SHP77 treated with DMSO at 0.1 percent for 48 hours (cell line): ENCODE measurements around the gene KRTAP10-3.

Experiments used
- DNase-seq: peaks from one replicate; lab custom pipeline; 2025; lab: John Stamatoyannopoulos, UW

Gene KRTAP10-3

DNA sequence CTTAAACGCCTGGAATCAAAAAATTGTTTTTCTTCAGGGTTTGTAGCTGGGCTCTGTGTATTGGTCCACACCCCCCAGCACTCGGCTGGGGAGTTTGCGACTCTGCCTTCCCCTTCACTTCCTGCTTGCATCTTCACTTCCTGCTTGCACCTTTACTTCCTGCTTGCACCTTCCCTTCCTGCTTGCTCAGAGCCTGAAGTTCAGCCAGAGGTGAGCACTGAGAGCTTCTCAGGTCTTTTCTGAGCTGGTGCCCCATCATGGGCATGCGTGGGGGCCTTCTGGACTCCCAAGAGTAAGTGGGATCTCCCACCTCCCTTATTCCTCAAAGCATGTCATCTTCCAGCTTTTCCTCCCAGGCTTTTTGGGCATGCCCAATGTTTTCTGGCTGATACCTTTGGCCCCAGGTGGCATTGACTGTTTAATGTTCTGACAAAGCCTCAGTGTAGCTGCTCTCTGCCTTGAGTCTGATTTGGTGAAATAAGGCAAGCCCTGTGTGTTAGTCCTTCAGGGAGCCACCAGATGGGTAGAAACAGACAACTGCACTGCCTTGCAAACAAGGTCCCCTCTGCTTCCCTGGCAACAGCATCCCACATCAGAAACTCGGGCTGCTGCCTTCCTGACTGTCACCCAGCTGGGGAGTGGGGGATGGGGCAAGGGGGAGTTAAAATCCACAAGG lies 10.8 kb downstream of the KRTAP10-3 start:
- DNase-seq: no peak

DNA sequence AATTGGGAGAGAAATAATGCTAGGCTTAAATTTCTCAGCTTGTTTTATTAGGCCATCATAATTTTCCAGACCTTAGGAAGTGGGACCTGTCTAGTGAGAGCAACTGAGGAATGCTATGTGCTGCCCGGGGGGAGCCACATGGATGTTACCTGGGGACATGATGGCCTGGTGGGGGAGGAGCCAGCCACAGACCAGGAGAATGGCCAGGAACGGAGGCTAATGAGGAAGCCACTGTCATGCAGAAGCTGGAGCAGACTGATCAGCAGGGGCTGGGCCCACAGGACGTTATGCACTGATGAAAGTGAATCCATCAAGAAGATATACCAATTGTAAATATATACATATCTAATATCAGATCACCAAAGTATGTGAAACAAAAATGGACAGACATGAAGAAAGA lies 14.0 kb downstream of the KRTAP10-3 start:
- DNase-seq: no peak

DNA sequence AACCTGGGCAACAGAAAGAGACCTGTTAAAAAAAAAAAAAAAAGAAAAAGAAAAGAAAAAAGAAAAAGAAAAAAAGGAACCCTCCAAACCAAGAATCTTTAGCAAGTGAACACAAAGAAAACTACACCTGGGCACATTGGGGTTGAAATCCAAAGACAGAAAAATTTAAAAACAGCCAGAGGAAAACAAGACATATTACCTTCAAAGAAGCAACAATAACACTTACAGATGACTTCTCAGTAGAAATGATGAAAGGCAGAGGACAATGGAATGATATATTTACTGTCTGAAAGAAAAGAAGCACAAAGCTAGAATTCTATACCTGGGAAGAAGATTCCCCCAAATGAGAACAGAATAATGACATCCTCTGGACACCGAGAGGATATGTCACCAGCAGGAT lies 15.9 kb downstream of the KRTAP10-3 start:
- no peak for DNase-seq

DNA sequence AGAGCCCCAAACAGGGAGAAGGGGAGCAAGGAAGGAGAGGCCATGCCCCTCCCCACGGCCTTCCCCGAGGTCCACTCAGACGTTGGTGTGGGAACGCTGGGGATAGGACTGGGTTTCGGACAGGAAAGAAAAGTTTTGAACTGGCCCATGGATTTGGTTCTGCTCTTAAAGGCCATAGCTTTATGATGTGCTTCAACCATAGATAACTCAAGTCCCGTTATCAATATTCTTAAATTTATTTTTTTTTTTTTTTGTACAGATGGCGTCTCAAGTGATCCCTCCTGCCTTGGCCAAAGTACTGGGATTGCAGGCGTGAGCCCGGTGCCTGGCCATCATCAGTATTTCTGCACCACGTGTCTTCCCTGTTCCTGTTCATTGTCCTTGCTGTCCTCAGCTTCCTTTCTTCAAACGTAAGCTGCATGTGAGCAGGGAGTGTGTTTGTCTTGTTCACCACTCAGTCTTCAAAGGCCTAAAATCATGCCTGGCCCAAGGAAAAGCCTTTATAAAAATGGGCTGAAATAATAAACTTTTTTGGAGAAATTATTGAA lies 17.8 kb downstream of the KRTAP10-3 start:
- no peak for DNase-seq

DNA sequence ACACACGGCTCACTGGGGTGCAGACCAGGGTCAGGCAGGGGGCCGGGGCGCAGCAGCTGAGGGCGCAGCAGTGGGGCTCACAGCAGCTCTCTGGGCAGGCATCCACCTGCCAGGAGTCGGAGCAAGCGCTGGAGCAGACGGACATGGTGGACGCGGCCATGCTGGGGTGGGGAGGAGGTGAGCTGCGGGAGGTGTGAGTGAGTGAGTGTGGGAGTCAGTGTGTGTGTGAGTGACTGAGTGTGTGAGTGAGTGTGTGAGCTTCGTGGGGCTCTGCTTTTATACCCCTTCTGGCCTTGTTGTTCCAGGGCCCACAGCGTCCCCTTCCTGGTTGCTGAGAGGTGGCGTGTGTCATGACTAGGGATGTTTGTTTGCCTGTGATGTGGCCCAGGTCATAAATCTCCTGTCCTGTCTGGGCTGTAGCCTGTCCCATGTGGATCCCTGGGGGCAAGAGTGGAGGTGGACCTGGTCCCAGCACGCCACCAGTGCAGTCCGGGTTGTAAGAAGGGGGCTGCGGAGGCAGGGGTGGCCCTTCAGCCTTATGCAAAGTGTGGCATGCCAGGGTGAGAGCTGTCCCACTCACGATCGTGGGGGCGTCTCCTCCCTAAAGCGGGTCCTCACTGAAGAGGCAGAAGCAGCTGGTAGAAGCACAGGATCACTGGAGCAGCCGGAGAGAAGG lies 18.5 kb downstream of the KRTAP10-3 start, which contains the start of gene KRTAP10-1:
KRTAP10-1 (minus strand) TSS at position 205 of the 676 bp plus-strand sequence; CDS start at position 160, 45 bp downstream.
- DNase-seq: no peak

DNA sequence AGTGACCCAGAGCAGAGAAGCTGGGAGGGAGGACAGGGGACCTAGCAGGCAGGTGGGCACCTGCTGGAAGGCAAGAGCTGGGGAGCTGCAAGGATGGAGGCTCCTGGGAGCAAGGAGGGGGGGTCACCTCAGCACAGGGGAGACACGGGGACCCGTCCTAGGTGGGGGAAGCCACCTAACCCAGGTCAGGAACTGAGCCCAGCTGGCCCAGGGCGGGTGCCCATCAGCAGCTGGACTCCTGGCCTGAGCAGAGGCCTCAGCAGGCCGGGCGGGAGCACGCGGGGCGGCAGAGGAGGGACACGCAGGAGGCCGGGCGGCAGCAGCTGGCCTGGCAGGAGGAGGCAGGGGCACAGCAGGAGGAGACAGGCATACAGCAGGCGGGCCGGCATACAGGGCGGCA lies 19.5 kb downstream of the KRTAP10-3 start:
- DNase-seq: no peak

DNA sequence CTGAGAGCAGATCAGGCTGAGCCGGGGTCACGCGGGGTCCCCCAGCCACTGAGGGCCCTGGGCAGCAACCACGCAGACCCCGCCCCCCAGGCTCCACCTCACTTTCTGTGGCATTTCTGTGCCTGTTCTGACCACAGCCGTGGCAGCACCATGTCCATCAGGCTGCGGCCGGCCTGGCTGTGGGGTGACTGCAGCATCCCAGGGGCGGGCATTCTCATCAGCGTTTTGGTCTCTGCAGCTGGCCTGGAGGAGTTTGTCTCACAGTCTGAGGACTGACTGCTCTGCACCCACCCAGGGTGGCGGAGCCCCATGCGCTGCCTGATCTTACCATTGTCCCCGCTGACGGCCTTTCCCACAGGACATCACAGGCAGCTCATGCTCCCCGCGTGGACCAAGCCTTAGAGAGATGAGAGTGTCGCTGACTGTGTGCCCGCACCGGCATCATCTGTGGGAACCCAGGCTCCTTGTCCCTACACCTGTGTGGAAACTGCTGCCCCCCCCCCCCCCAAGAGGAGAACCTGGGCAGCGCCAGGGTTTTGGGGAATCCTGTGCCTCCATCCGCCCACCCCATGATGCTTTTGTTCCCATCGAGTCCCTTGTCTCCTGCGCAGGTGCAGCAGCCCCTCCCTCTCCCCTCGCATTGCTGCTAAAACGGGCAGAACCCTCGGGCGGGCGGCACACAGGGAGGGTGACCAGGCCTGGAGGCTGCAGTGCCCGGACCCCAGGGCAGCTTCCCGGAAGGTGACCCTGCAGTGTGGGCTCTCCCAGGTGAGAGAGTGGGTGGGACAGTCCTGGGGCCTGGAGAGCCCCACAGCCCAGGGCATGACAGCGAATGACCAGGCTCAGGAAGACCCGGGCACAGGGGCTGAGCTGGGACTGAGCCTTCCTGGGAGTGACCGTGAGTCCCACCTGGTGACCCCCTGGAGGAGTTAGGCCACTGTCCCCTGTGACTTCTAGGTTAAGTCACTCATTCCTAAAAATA lies 20.4 kb downstream of the KRTAP10-3 start:
- no peak for DNase-seq

DNA sequence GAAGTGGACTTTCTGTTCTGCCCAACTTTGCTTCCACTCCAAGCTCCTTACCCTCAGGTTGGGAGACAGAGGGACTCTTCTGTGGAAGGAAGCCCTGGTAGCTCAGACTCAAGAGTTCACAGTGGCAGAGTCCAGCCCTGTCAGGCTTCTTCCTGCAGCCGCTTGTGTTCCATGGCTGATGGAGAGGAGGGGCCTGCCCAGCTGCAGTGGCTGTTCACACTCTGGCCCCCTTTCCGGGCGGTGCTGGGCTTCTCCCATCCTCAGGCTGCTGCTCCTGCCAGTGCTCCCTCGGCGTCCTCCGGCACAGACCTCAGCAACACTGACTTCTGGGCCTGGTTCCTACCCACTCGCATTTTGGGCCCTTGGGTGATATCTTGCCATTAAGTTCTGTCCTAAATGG lies 22.6 kb downstream of the KRTAP10-3 start:
- no peak for DNase-seq

DNA sequence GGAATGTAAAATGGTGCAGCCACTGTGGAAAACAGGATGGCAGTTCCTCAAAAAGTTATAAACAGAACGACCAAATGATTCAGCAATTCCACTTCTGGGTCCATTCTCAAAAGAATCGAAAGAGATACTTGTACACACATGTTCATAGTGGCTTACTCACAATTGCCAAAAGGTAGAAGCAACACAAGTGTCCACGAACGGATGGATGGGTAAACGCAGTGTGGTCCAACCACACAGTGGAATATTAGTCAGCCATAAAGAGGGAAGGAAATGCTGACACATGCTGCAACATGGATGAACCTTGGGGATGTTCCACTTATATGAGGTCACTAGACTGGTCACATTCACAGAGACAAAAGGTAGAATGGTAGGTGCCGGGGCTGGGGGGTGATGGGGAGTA lies 23.9 kb downstream of the KRTAP10-3 start:
- DNase-seq: no peak

DNA sequence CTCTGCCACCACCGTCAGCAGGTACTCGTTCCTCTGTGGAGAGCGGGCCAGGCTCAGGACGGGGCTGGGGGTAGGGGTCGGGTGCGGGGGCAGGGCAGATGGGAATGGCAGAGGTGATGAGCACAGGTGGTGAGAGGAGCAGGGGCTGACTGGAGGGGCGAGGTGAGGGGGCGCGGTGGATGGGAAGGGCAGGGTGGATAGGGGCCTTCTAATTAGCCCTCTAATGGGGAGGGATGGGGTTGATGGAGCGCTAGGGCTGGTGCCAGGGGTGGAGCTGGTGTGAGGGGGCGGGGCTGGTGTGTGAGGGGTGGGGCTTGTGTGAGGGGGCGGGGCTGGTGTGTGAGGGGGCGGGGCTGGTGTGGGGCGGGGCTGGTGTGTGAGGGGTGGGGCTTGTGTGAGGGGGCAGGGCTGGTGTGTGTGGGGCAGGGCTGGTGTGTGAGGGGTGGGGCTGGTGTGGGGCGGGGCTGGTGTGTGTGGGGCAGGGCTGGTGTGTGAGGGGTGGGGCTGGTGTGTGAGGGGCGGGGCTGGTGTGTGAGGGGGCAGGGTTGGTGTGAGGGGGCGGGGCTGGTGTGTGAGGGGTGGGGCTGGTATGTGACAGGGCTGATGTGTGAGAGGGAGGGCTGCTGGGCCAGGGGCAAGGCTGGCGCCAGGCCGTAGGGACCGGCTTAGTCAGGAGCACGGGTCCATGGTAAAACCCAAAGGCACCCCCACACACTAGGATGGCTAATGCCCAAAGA lies 24.5 kb downstream of the KRTAP10-3 start:
- DNase-seq: no peak

DNA sequence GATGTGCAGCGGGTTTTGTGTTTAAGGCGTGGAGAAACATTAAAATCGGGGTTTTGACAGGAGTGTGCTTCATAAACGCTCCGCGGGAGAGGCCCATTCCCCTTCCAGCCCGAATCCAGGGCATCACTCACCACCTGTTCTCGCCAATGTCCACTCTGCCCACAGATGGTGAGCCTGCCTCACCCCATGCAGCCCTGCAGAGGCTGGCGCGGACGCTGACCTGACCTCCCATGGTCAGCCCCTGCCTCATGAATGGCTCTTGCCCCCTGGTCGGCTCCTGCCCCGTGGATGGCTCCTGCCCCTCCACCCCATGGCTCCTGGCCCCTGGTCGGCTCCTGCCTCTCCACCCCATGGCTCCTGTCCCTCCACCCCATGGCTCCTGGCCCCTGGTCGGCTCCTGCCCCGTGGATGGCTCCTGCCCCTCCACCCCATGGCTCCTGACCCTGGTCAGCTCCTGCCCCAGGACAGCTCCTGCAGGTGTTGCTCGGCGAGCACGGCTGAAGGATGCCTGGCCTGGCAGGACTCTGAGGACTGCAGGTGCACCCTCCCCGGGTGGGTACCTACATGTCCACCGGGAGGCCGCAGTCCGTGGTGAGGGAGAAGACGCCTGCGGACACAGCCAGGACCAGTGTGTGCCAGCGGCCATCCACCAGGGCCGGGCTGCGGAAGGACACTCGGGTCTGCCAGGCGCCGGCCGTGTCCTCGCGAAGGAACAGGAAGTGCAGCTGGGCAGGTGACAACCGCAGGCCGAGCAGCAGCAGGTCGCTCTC lies 25.3 kb downstream of the KRTAP10-3 start:
- DNase-seq: no peak

DNA sequence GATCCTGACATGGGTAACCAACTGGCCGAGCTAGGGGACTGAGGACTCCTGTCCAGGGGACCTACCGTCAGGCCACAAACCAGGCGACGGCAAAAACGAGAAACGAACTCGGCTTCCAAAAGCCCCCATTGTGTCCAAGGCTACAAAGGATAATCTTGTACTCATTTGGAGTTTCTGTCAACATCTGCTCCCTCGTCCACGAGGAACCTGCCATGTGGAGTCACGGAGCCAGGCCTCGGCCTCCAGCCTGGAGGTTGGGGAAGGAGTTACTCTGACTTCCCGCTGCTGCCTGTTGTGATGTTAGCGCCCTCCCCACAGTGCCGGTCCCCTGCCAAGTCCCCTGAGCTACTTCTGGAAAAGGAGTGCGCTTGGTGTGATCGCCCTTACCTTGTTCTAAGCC lies 25.9 kb downstream of the KRTAP10-3 start:
- no peak for DNase-seq

DNA sequence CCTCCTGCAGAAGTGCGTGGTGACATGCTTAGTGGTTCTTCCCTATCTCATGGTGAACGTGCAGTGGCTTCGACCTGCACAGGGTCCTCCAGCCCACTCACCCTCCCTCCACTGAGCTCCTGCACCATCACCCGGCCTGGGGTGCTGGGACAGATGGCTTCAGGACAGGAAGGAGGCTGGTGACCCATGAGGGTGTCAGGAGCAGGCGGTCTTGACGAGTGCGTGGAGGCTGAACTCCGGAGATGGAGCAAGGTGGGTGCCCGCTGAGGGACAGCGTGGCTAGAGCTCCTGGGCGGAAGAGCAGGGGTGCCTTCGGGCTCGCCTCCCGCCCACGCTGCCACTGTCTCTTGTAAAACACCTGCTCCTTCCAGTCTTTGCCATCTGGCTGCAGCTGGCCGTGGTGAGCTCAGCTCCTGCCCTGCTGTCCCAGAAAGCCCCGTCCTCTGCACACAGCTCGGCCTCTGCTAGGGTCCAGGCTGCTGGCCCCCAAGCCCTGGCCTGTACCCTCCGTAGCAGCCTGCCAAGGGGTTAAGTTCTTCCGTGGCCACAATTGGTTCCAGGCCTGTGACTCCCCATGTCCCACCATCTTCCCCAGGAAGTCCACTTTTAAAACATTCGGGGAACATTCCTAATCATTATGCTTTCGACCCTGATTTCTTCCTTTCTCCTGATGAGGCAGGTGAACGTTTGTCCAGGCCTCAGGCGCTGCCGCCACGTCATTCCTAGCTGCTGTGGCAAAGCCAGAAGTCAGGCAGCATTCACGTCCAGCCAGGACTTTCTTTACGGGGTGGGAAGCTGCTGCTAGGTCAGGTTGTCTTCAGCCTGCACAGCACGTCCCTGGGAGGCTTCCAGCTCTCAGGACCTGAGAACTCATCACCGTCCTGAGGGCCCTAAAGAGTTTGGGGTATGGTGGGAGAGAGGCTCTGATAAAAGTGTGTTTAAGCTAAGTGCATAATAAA lies 26.7 kb downstream of the KRTAP10-3 start:
- DNase-seq: peak; percentile 70

DNA sequence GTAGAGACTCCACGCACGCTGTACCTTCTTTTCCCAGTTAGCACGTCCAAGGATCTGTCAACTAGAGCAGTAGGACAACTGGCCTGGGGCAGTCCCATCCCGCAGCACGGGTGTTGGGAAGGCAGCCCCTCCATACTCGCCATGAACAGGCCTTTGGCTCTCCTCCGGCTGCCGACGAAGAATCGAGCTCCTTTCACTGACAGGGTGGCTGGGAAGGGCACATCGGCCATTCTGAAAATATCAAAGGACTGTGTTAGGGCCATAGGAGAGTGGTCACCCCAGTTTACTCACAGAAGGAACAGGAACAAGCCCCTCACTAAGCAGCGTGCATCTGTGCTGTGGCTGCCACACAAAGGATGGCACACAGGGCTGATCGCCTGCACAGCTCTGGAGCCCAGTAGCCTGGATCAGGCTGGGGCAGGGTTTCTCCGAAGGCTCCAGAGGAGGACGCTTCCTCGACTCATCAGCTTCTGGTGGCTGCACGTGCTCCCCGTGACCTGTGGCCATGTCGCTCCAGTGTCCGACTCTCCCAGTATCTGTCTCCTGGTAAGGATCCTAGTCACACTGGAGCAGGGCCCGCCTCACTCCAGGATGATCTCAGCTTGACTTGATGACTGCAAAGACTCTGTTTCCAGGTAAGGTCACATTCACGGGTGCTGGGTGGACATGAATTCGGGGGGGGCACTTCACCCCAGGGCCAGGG lies 27.5 kb downstream of the KRTAP10-3 start:
- no peak for DNase-seq

DNA sequence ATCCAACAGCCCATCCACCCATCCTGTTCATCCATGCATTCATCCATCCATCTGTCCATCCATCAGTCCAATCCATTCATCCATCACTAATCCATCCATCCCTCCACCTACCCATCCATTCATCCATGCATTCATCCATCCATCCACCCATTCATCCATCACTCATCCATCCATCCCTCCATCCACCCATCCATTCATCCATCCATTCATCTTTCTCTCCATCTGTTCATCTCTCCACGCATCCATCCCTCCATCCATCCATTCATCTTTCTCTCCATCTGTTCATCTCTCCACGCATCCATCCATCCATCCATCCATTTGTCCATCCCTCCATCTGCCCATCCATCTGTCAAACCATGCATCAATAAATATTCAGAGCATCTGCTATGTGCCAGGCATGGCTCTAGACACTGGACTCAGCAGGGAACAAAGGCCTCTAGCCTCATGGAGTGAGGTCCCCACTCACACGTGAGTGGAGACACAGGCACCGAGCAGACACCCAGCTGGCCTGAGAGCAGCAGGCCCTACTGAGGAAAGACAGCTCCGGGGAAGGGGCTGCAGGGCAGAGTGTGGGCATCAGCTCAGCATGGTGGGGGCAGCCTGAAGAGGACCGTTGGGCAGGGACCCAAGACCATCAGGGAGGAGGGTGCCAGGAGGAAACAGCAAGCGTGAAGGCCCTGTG lies 28.2 kb downstream of the KRTAP10-3 start:
- DNase-seq: no peak

DNA sequence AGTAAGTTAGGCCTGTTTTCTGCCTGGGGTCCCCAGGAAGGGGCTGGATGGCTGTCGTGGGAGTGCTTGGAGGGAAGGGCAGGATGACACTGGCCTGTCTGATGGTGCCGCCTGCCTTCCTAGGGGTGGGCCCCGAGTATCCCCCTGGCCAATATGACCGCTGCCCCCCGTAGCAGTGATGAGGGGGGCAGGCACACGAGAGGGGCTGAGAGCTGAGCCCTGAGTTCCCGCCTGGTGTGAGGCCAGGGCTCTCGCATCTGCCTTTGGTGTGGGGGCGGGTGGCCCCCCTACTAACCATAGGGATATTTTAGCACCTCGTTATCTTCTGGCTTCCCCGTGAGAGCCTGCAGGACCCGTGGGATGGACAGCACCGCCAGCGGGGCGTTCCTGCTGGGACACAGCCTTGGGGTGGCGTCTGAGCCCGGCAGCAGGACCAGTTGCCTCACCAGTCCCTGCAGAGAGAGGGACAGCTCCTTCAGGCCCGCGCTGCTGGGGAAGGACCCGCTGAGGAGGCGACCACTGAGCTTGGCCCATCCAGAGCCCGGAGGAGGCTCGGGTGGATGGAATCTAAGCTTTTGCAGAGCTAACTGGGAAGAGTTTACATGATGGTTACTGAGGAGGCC lies 29.0 kb downstream of the KRTAP10-3 start:
- DNase-seq: no peak

DNA sequence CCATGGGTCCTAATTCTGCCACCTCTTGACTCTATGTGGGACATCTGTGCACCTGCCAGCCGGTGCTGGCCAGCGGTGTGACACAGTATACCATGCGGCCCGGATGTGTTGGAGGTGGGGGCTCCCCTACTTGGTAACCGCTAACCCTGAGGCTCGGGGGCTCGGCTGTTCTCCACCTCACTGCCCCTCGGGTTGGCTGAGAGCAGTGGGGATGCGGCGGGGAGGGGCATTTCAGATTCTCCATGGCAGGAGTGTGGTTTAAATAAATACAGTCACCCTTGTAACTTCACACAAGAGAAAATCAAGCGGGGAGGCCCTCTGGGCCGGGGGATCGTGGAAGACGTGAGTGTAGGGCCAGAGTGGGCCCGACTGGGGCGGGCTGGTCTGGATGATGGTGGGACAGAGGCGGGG lies 29.6 kb downstream of the KRTAP10-3 start:
- DNase-seq: no peak

DNA sequence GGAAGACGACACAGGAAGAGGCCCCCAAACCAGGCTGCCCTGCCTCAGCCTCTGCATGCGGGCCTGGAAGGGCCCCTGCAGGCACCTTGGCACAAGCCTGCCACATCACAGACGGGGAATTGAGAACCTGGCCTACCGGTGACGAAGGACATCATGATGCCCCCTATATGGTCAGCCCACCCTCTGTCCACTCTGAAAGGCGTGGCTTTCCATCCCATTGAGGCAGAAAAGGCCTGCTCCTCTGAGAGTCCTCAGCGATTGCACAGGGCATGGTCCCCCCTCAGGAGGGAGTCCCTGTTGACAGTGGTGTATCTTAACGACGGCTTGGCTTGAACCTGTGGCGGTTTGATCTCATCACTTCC lies 30.0 kb downstream of the KRTAP10-3 start:
- DNase-seq: no peak
